GM12878 (cell line): ENCODE results near the gene FADS3. TPM values are rescaled to one million over a fixed set of nuclear protein-coding genes. Genes with fewer than 3 reads are reported as not detected.

Source experiments
- ATAC-seq: fragments of 200-7000 bp; cut with Tn5 transposase; 3 replicates; pipeline ENCODE4 v1.9.1; 2020; ENCODE audit warnings: mild to moderate bottlenecking, moderate library complexity
- BruUV-seq: library from RNA; stranded (reverse); fragments of 400-500 nt; replicated peaks from 2 replicates; lab custom pipeline; 2021; lab: Mats Ljungman, UMichigan
- CTCF ChIA-PET: fragments of 300-600 bp; sonication (Branson Sonifier 250); formaldehyde crosslinking; extraction: SDS; loops from one replicate; lab custom pipeline; 2021; ENCODE audit warnings: inconsistent platforms; lab: Yijun Ruan, JAX
- POLR2A ChIA-PET: fragments of 350-600 bp; formaldehyde crosslinking; extraction: SDS; loops from one replicate; lab custom pipeline; 2021; ENCODE audit warnings: inconsistent platforms; lab: Charles Lee
- RAD21 ChIA-PET: fragments of 300-600 bp; sonication (Branson Sonifier 250); formaldehyde crosslinking; loops from one replicate; lab custom pipeline; 2023; ENCODE audit warnings: antibody characterized with exemption; ENCODE audit not compliant: unreplicated experiment; lab: Charles Lee
- SMC1A ChIA-PET: fragments of 300-600 bp; sonication (Branson Sonifier 250); formaldehyde crosslinking; loops from one replicate; lab custom pipeline; 2023; ENCODE audit not compliant: unreplicated experiment, uncharacterized antibody; lab: Charles Lee
- DNase-seq: peaks from one replicate; pipeline ENCODE4 v3.0.0-alpha.2; 2011; ENCODE audit warnings: low read depth, low spot score
- FAIRE-seq: peaks from 3 replicates; lab custom pipeline; 2011; peaks lifted over from hg19 to GRCh38; lab: Jason Lieb, UNC
- H2AFZ ChIP-seq: 2 replicates; pipeline ENCODE4 v1.6.0; 2011; ENCODE audit warnings: low read depth, low read length, control low read depth; ENCODE audit not compliant: control insufficient read depth
- H3K27ac ChIP-seq: 2 replicates; pipeline ENCODE4 v1.5.1; 2011; ENCODE audit warnings: control low read depth; ENCODE audit not compliant: control insufficient read depth, insufficient read depth
- H3K27me3 ChIP-seq, 2 experiments: replicated peaks in 1 of 2; 2 replicates each; pipeline versions ENCODE4 v1.6.0 to v1.6.1; 2011; ENCODE audit warnings: low read length in 1 of 2; ENCODE audit not compliant: control insufficient read depth in 2 of 2, insufficient read depth in 2 of 2
- H3K36me3 ChIP-seq, 2 experiments: 2 replicates each; pipeline ENCODE4 v1.5.1; 2011; ENCODE audit warnings: low read length in 1 of 2; ENCODE audit not compliant: control insufficient read depth in 2 of 2, insufficient read depth in 2 of 2
- H3K4me1 ChIP-seq: 2 replicates; pipeline ENCODE4 v1.6.1; 2011; ENCODE audit warnings: mild to moderate bottlenecking, low read length, moderate library complexity, mixed read lengths; ENCODE audit not compliant: control insufficient read depth, insufficient read depth
- H3K4me2 ChIP-seq: 2 replicates; pipeline ENCODE4 v1.6.0; 2011; ENCODE audit warnings: control low read depth; ENCODE audit not compliant: control insufficient read depth, insufficient read depth
- H3K4me3 ChIP-seq: fragments of 200-600 bp; sonication (generic); 2 replicates; pipeline ENCODE4 v1.5.1; 2016
- H3K79me2 ChIP-seq: 2 replicates; pipeline ENCODE4 v1.6.0; 2011; ENCODE audit warnings: low read length; ENCODE audit not compliant: control insufficient read depth, insufficient read depth
- H3K9ac ChIP-seq: 2 replicates; pipeline ENCODE4 v1.8.0; 2011; ENCODE audit warnings: low read length, control low read depth, mixed read lengths; ENCODE audit not compliant: control insufficient read depth, insufficient read depth
- H3K9me3 ChIP-seq: replicated peaks from 3 replicates; pipeline ENCODE4 v1.5.1; 2011; ENCODE audit warnings: mild to moderate bottlenecking, low read length; ENCODE audit not compliant: control insufficient read depth, insufficient read depth
- H4K20me1 ChIP-seq: 2 replicates; pipeline ENCODE4 v1.6.0; 2011; ENCODE audit not compliant: control insufficient read depth, insufficient read depth
- CREM ChIP-seq: IDR thresholded peaks from 2 replicates; pipeline ENCODE4 v1.6.1; 2014; ENCODE audit warnings: antibody characterized with exemption, low read depth
- E2F4 ChIP-seq: IDR thresholded peaks from 2 replicates; pipeline ENCODE4 v1.6.1; 2012; ENCODE audit warnings: low read depth, low read length, improper control_type of control experiment
- HDAC6 ChIP-seq: fragments of 200-600 bp; sonication (generic); IDR thresholded peaks from one replicate; pipeline ENCODE4 v1.8.0; 2017; ENCODE audit warnings: antibody characterized with exemption; ENCODE audit not compliant: unreplicated experiment
- WGBS: methylation state at CpG from one replicate; pipeline ENCODE4 v1.1.6; 2016; ENCODE audit warnings: low lambda C conversion rate; ENCODE audit not compliant: insufficient replicate concordance, insufficient coverage; ENCODE audit errors: missing lambda C conversion rate; 5-methylcytosine and 5-hydroxymethylcytosine counted together
- in situ Hi-C: fragments of 300-500 bp; cut with MboI; formaldehyde crosslinking; loops from 9 replicates; pipeline ENCODE4 v1.14.3; 2018; ENCODE audit warnings: mixed read lengths
- intact Hi-C: fragments of 100-400 bp; cut with micrococcal nuclease; formaldehyde crosslinking; loops from one replicate; pipeline ENCODE4 v1.14.2; 2022; ENCODE audit not compliant: unreplicated experiment
- polyA plus RNA-seq, 11 experiments: library from polyadenylated mRNA; depleted of rRNA in 4 of 11; unstranded in 6 of 11; stranded (reverse) in 5 of 11; fragments of >200 nt; fragmentation: Nextera tagmentation in 4 of 11; fragmentation: Illumina TruSeq in 1 of 11; extraction: Ambion mirVana in 4 of 11; extraction: Trizol in 1 of 11; gene quantifications; 1 replicate in 1 of 11; 2 replicates in 10 of 11; pipeline versions ENCODE4 v1.2.1 to v1.2.3, GENCODE V29; 2011 to 2016; ENCODE audit warnings: inconsistent platforms in 2 of 11, missing spikeins in 2 of 11, low read depth in 1 of 11
- total RNA-seq, 4 experiments: library from RNA; depleted of rRNA in 3 of 4; stranded (reverse); fragments of >200 nt in 3 of 4; fragmentation: Illumina TruSeq in 1 of 4; extraction: Trizol in 1 of 4; gene quantifications; 2 replicates each; pipeline versions ENCODE4 v1.2.1 to v1.2.3, GENCODE V29; 2013 to 2021
- TF ChIP-seq, protein P1 (sequence below): fragments of 450-650 bp; formaldehyde crosslinking; IDR thresholded peaks from 2 replicates; pipeline ENCODE4 v1.4.0; 2022; ENCODE audit warnings: mild to moderate bottlenecking, moderate library complexity

Gene FADS3
- total and polyA plus RNA-seq, 10 of the 15 experiments (the other 5 are each of a cell fraction or from before 2014, with no cell fraction given), result 0.23 to 8.1 (median 4.2) TPM

GRCh38 chr11:61854966-61855714, 36.2 kb downstream of the FADS3 start (continued):
- TF ChIP-seq CREM, result no peak

- H3K36me3 ChIP-seq, result peaks cover 26 to 45% of the 10 kb centered on the region in 2 experiments
- H3K9ac ChIP-seq, result no peak overlapping the region
- no TSS peak for BruUV-seq
- no peak for DNase-seq
- ChIA-PET CTCF (interaction anchor here (1.4 to 1.9 kb wide), 2 partner anchors 16 to 56 kb away, joined by 6 to 8 read pairs; no protein-coding TSS in a partner anchor), POLR2A (no interaction called here), RAD21 (no interaction called here), SMC1A (no interaction called here)
- H3K27me3 ChIP-seq, result no peaks in the 10 kb centered on the region
- no peaks in the 10 kb centered on the region for H3K79me2 ChIP-seq
- H3K4me1 ChIP-seq, result peaks cover 5% of the 10 kb centered on the region; the same call in 1 of the 2 replicates
- no peaks in the 10 kb centered on the region for H3K9me3 ChIP-seq
- in situ Hi-C loops, result no loop called here
- H4K20me1 ChIP-seq, result no peaks in the 10 kb centered on the region
- intact Hi-C loops, result no loop called here
- 88% methylated on average over 17 of the region's 17 CpGs for WGBS
- no peak for TF ChIP-seq E2F4
- TF ChIP-seq HDAC6, result no peak
- TF ChIP-seq, protein P1, sequence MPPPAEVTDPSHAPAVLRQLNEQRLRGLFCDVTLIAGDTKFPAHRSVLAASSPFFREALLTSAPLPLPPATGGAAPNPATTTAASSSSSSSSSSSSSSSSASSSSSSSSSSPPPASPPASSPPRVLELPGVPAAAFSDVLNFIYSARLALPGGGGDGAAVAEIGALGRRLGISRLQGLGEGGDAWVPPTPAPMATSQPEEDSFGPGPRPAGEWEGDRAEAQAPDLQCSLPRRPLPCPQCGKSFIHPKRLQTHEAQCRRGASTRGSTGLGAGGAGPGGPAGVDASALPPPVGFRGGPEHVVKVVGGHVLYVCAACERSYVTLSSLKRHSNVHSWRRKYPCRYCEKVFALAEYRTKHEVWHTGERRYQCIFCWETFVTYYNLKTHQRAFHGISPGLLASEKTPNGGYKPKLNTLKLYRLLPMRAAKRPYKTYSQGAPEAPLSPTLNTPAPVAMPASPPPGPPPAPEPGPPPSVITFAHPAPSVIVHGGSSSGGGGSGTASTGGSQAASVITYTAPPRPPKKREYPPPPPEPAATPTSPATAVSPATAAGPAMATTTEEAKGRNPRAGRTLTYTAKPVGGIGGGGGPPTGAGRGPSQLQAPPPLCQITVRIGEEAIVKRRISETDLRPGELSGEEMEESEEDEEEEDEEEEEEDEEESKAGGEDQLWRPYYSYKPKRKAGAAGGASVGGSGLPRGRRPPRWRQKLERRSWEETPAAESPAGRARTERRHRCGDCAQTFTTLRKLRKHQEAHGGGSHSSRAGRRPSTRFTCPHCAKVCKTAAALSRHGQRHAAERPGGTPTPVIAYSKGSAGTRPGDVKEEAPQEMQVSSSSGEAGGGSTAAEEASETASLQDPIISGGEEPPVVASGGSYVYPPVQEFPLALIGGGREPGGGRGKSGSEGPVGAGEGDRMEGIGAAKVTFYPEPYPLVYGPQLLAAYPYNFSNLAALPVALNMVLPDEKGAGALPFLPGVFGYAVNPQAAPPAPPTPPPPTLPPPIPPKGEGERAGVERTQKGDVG (CRISPR knock-in tag), result no peak
- no peak overlapping the region for H3K27ac ChIP-seq
- H2AFZ ChIP-seq, result no peak overlapping the region
- FAIRE-seq, result no peak
- ATAC-seq, result no peak
- H3K4me2 ChIP-seq, result no peak overlapping the region
- H3K4me3 ChIP-seq, result no peak overlapping the region
Observed at GRCh38 chr11:61854206-61854895, 37.0 kb downstream of the FADS3 start.
